A673 (cell line): ENCODE measurements around the gene CTNNA3. TPM values are rescaled to one million over a fixed set of nuclear protein-coding genes. Genes with fewer than 3 reads are reported as not detected.

Experiments used
- BruUV-seq: library from RNA; stranded (reverse); fragments of 400-500 nt; replicated peaks from 2 replicates; lab custom pipeline; 2021; lab: Mats Ljungman, UMichigan
- CTCF ChIA-PET: fragments of 300-600 bp; sonication (Branson Sonifier 250); formaldehyde crosslinking; loops from one replicate; lab custom pipeline; 2022; ENCODE audit warnings: antibody characterized with exemption; lab: Charles Lee
- POLR2A ChIA-PET: fragments of 300-600 bp; sonication (Branson Sonifier 250); formaldehyde crosslinking; loops from one replicate; lab custom pipeline; 2022; ENCODE audit warnings: antibody characterized with exemption; ENCODE audit not compliant: low non-redundant PET; lab: Charles Lee
- DNase-seq: peaks from one replicate; pipeline ENCODE4 v3.0.0-alpha.2; 2015; ENCODE audit warnings: low spot score
- H3K27ac ChIP-seq: fragments of 200-600 bp; sonication (generic); 2 replicates; pipeline ENCODE4 v1.5.1; 2016; ENCODE audit warnings: mixed run types, low read depth, mild to moderate bottlenecking, mixed read lengths, antibody characterized with exemption, low read length; ENCODE audit not compliant: poor library complexity, severe bottlenecking
- H3K27me3 ChIP-seq: fragments of 200-600 bp; sonication (generic); replicated peaks from 2 replicates; pipeline ENCODE4 v1.6.1; 2017; ENCODE audit warnings: mixed run types, low read depth, mild to moderate bottlenecking, mixed read lengths, antibody characterized with exemption, low read length; ENCODE audit not compliant: insufficient read depth, poor library complexity
- H3K36me3 ChIP-seq: fragments of 200-600 bp; sonication (generic); 2 replicates; pipeline ENCODE4 v1.6.1; 2016; ENCODE audit warnings: mixed run types, mild to moderate bottlenecking, mixed read lengths, antibody characterized with exemption, low read length; ENCODE audit not compliant: insufficient read depth, poor library complexity, severe bottlenecking
- H3K4me1 ChIP-seq: fragments of 200-600 bp; sonication (generic); 2 replicates; pipeline ENCODE4 v1.6.1; 2017; ENCODE audit warnings: mixed run types, mild to moderate bottlenecking, mixed read lengths, antibody characterized with exemption, low read length; ENCODE audit not compliant: insufficient read depth, poor library complexity, severe bottlenecking
- H3K4me3 ChIP-seq: fragments of 200-600 bp; sonication (generic); 2 replicates; pipeline ENCODE4 v1.5.1; 2016; ENCODE audit warnings: low read depth, mixed run types, mild to moderate bottlenecking, mixed read lengths, low read length; ENCODE audit not compliant: poor library complexity, severe bottlenecking
- H3K9me3 ChIP-seq: fragments of 200-600 bp; sonication (generic); 2 replicates; pipeline ENCODE4 v1.6.1; 2016; ENCODE audit warnings: mixed run types, low read depth, mild to moderate bottlenecking, mixed read lengths, antibody characterized with exemption, low read length; ENCODE audit not compliant: poor library complexity, severe bottlenecking
- CTCF ChIP-seq: fragments of 300-800, 200-600 bp; sonication (generic); conservative IDR thresholded peaks from 2 replicates; pipeline ENCODE4 v1.5.1; 2017; ENCODE audit warnings: low read depth, mild to moderate bottlenecking, antibody characterized with exemption, low read length, moderate library complexity, mixed read lengths
- EZH2 ChIP-seq: fragments of 200-600 bp; sonication (generic); IDR thresholded peaks from 2 replicates; pipeline ENCODE4 v1.6.1; 2017; ENCODE audit warnings: borderline replicate concordance, low read depth, mild to moderate bottlenecking, mixed read lengths, antibody characterized with exemption, low read length; ENCODE audit not compliant: poor library complexity, severe bottlenecking
- intact Hi-C: fragments of 100-400 bp; cut with micrococcal nuclease; formaldehyde crosslinking; loops from one replicate; pipeline ENCODE4 v1.10.0; 2022; ENCODE audit not compliant: unreplicated experiment
- total RNA-seq: library from RNA; stranded (reverse); gene quantifications from 2 replicates; pipeline ENCODE4 v1.2.3, GENCODE V29; 2021

Gene CTNNA3
- total RNA-seq, 1 experiment from 2014 or later, result not detected

- no peaks in the 10 kb centered on the region for H3K36me3 ChIP-seq
- no peaks in the 10 kb centered on the region for H3K27me3 ChIP-seq
- H3K4me1 ChIP-seq, result peaks cover 11% of the 10 kb centered on the region
- POLR2A ChIA-PET, result no interaction called here
- no peak for DNase-seq
- H3K27ac ChIP-seq, result no peak overlapping the region
- BruUV-seq, result no TSS peak
- intact Hi-C loops, result no loop called here
- TF ChIP-seq CTCF, result no peak
- no peak for TF ChIP-seq EZH2
- no peak overlapping the region for H3K4me3 ChIP-seq
- no peaks in the 10 kb centered on the region for H3K9me3 ChIP-seq
- CTCF ChIA-PET, result no interaction called here
Observed at GRCh38 chr10:66834802-66835201, 861.2 kb downstream of the CTNNA3 start.

DNA sequence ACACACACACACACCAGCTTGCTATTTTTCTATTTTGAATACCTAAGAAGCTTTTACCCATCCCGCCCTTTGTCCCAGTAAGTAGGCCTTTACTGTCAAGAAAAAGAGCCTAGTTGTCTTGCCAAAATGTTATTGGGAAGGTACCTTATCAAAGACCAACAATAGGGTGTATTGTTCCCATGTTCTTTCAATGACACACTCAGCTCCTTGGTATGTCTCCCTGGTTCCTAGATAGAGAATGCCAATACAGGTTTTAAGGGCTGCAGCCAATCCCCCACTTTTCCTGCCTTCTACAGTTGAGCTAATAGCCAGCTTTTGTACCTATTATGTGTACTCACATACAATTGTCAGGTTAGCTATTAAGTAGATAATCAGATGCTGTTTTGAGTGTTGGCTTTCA, 862.1 kb downstream of the CTNNA3 start:
- H3K4me3 ChIP-seq, result no peak overlapping the region
- ChIA-PET POLR2A (no interaction called here), CTCF (no interaction called here)
- BruUV-seq, result no TSS peak
- H3K27me3 ChIP-seq, result no peaks in the 10 kb centered on the region
- no peaks in the 10 kb centered on the region for H3K36me3 ChIP-seq
- peaks cover 11% of the 10 kb centered on the region for H3K4me1 ChIP-seq
- H3K27ac ChIP-seq, result no peak overlapping the region
- H3K9me3 ChIP-seq, result no peaks in the 10 kb centered on the region
- TF ChIP-seq EZH2, result no peak
- no peak for TF ChIP-seq CTCF
- DNase-seq, result no peak
- intact Hi-C loops, result no loop called here

DNA sequence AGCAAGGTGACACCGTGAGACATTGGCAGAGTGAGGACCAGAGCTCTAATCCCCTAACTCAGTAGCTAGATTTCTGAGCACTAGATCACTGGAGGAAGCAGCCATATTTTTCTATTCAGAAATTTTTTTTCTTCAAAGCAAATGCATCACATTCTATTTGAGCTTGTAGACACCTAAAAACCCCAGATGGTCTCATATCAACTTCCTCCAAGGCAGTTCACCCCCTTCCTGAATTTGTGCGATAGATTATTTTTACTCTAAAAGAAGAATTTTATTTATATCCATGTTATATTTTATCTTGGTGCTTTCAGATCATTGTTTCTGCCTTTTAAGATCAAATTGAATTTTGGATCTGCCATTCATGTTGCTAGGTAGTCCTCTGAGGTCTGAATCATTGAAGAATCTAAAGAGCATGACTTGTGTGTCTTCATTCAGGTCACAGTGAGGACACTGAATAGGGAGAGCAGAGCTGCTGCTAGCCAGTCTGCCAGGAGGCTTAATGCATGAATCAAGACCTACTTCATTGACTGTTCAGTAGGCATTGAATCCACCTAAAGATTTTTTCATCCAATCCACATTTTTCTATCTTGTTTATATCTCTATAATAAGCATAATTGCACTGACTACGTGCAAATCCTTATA, 863.1 kb downstream of the CTNNA3 start:
- intact Hi-C loops, result no loop called here
- no peaks in the 10 kb centered on the region for H3K36me3 ChIP-seq
- no TSS peak for BruUV-seq
- ChIA-PET POLR2A (no interaction called here), CTCF (no interaction called here)
- H3K9me3 ChIP-seq, result no peaks in the 10 kb centered on the region
- H3K27ac ChIP-seq, result no peak overlapping the region
- H3K4me3 ChIP-seq, result no peak overlapping the region
- no peak for TF ChIP-seq CTCF
- TF ChIP-seq EZH2, result no peak
- H3K4me1 ChIP-seq, result peaks cover 11% of the 10 kb centered on the region
- DNase-seq, result no peak
- H3K27me3 ChIP-seq, result no peaks in the 10 kb centered on the region
